HepG2 (cell line): ENCODE results near the gene CORO7. TPM values are rescaled to one million over a fixed set of nuclear protein-coding genes. Genes with fewer than 3 reads are reported as not detected.

Source experiments
- DR1 ChIP-seq: sonication (generic); formaldehyde crosslinking; IDR thresholded peaks from 2 replicates; pipeline ENCODE4 v1.8.0; 2021; ENCODE audit warnings: mild to moderate bottlenecking, missing genetic modification reagents, inconsistent platforms
- ESRRA ChIP-seq: sonication (generic); formaldehyde crosslinking; IDR thresholded peaks from 2 replicates; pipeline ENCODE4 v1.5.1; 2020; ENCODE audit warnings: mild to moderate bottlenecking, low read depth, missing genetic modification reagents
- IRF9 ChIP-seq: sonication (generic); formaldehyde crosslinking; IDR thresholded peaks from 2 replicates; pipeline ENCODE4 v1.8.0; 2022; ENCODE audit warnings: missing genetic modification reagents, mild to moderate bottlenecking, borderline replicate concordance
- KDM6A ChIP-seq: IDR thresholded peaks from 2 replicates; pipeline ENCODE4 v1.6.1; 2016; ENCODE audit warnings: low read depth
- MLXIP ChIP-seq: sonication (generic); formaldehyde crosslinking; IDR thresholded peaks from 2 replicates; pipeline ENCODE4 v1.9.0; 2021; ENCODE audit warnings: missing genetic modification reagents, borderline replicate concordance
- NRL ChIP-seq: sonication (generic); formaldehyde crosslinking; IDR thresholded peaks from 2 replicates; pipeline ENCODE4 v1.5.0; 2020; ENCODE audit warnings: missing genetic modification reagents, mild to moderate bottlenecking, moderate library complexity, borderline replicate concordance
- PPARG ChIP-seq: conservative IDR thresholded peaks from 2 replicates; pipeline ENCODE4 v1.6.1; 2016; ENCODE audit warnings: missing biosample characterization, missing genetic modification reagents
- RARA ChIP-seq: IDR thresholded peaks from 2 replicates; pipeline ENCODE4 v1.6.1; 2016; ENCODE audit warnings: missing genetic modification reagents, missing compliant biosample characterization
- SNAPC5 ChIP-seq: sonication (generic); formaldehyde crosslinking; IDR thresholded peaks from 2 replicates; pipeline ENCODE4 v1.8.1; 2023; ENCODE audit warnings: mild to moderate bottlenecking, missing genetic modification reagents, borderline replicate concordance
- STAT5B ChIP-seq: sonication (generic); formaldehyde crosslinking; IDR thresholded peaks from 2 replicates; pipeline ENCODE4 v1.4.0; 2020; ENCODE audit warnings: missing genetic modification reagents
- TSC22D2 ChIP-seq: sonication (generic); formaldehyde crosslinking; IDR thresholded peaks from 2 replicates; pipeline ENCODE4 v1.5.1; 2020; ENCODE audit warnings: missing genetic modification reagents, mild to moderate bottlenecking, borderline replicate concordance
- ZFP37 ChIP-seq: sonication (generic); formaldehyde crosslinking; IDR thresholded peaks from 2 replicates; pipeline ENCODE4 v1.4.0; 2020; ENCODE audit warnings: missing genetic modification reagents, borderline replicate concordance
- ZFX ChIP-seq: sonication (generic); formaldehyde crosslinking; IDR thresholded peaks from 2 replicates; pipeline ENCODE4 v1.4.0; 2020; ENCODE audit warnings: mild to moderate bottlenecking, low read depth, missing genetic modification reagents, moderate library complexity
- ZNF180 ChIP-seq: sonication (generic); formaldehyde crosslinking; IDR thresholded peaks from 2 replicates; pipeline ENCODE4 v1.4.0; 2020; ENCODE audit warnings: low read depth, missing genetic modification reagents, borderline replicate concordance
- polyA plus RNA-seq, 8 experiments: library from polyadenylated mRNA; depleted of rRNA in 3 of 8; stranded (reverse) in 7 of 8; unstranded in 1 of 8; fragments of >200 nt; fragmentation: Illumina TruSeq in 4 of 8; extraction: Trizol in 4 of 8; gene quantifications; 2 replicates each; pipeline versions ENCODE4 v1.2.1 to v1.2.3, GENCODE V29; 2011 to 2016; ENCODE audit warnings: low read depth in 4 of 8, missing spikeins in 1 of 8, mixed read lengths in 1 of 8; ENCODE audit not compliant: insufficient read depth in 1 of 8
- total RNA-seq, 5 experiments: library from RNA; depleted of rRNA; stranded (reverse); fragments of >200 nt; fragmentation: Illumina TruSeq; extraction: Trizol; gene quantifications; 2 replicates each; pipeline ENCODE4 v1.2.3, GENCODE V29; 2016; ENCODE audit warnings: low read depth in 1 of 5
- TF ChIP-seq, protein P1 (sequence below): sonication (generic); formaldehyde crosslinking; IDR thresholded peaks from 2 replicates; pipeline ENCODE4 v1.5.0; 2020; ENCODE audit warnings: mild to moderate bottlenecking, missing genetic modification reagents, borderline replicate concordance
- TF ChIP-seq, protein P2 (sequence below): sonication (generic); formaldehyde crosslinking; conservative IDR thresholded peaks from 2 replicates; pipeline ENCODE4 v1.8.0; 2022; ENCODE audit warnings: low read depth, missing genetic modification reagents
- TF ChIP-seq, protein P3 (sequence below): sonication (generic); formaldehyde crosslinking; IDR thresholded peaks from 2 replicates; pipeline ENCODE4 v1.5.0; 2020; ENCODE audit warnings: missing genetic modification reagents

The CORO7 gene
- total and polyA plus RNA-seq, 2 of the 13 experiments (the other 11 are each of a cell fraction or from before 2014, with no cell fraction given), result 9.9 to 14.3 TPM

GRCh38 chr16:4426021-4426684 is 9.8 kb upstream of the CORO7 start (continued):
- TF ChIP-seq, protein P1, sequence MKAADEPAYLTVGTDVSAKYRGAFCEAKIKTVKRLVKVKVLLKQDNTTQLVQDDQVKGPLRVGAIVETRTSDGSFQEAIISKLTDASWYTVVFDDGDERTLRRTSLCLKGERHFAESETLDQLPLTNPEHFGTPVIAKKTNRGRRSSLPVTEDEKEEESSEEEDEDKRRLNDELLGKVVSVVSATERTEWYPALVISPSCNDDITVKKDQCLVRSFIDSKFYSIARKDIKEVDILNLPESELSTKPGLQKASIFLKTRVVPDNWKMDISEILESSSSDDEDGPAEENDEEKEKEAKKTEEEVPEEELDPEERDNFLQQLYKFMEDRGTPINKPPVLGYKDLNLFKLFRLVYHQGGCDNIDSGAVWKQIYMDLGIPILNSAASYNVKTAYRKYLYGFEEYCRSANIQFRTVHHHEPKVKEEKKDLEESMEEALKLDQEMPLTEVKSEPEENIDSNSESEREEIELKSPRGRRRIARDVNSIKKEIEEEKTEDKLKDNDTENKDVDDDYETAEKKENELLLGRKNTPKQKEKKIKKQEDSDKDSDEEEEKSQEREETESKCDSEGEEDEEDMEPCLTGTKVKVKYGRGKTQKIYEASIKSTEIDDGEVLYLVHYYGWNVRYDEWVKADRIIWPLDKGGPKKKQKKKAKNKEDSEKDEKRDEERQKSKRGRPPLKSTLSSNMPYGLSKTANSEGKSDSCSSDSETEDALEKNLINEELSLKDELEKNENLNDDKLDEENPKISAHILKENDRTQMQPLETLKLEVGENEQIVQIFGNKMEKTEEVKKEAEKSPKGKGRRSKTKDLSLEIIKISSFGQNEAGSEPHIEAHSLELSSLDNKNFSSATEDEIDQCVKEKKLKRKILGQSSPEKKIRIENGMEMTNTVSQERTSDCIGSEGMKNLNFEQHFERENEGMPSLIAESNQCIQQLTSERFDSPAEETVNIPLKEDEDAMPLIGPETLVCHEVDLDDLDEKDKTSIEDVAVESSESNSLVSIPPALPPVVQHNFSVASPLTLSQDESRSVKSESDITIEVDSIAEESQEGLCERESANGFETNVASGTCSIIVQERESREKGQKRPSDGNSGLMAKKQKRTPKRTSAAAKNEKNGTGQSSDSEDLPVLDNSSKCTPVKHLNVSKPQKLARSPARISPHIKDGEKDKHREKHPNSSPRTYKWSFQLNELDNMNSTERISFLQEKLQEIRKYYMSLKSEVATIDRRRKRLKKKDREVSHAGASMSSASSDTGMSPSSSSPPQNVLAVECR, result peak; percentile 87
- peak; percentile 58; the same call in 1 of the 2 replicates for TF ChIP-seq SNAPC5
- TF ChIP-seq NRL, result peak; percentile 93
- peak; percentile 96 for TF ChIP-seq ZFX
- peak; percentile 43 for TF ChIP-seq RARA (CRISPR knock-in tag)
- no peak for TF ChIP-seq ZNF180 (CRISPR knock-in tag)
- TF ChIP-seq KDM6A, result 0 out of 2 replicates have a peak, but pooled peaks have one; percentile 49
- no peak for TF ChIP-seq STAT5B
- no peak for TF ChIP-seq IRF9 (CRISPR knock-in tag)
- TF ChIP-seq MLXIP (CRISPR knock-in tag), result no peak
- TF ChIP-seq, protein P2, sequence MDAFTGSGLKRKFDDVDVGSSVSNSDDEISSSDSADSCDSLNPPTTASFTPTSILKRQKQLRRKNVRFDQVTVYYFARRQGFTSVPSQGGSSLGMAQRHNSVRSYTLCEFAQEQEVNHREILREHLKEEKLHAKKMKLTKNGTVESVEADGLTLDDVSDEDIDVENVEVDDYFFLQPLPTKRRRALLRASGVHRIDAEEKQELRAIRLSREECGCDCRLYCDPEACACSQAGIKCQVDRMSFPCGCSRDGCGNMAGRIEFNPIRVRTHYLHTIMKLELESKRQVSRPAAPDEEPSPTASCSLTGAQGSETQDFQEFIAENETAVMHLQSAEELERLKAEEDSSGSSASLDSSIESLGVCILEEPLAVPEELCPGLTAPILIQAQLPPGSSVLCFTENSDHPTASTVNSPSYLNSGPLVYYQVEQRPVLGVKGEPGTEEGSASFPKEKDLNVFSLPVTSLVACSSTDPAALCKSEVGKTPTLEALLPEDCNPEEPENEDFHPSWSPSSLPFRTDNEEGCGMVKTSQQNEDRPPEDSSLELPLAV, result no peak
- no peak; the same call in 1 of the 2 replicates for TF ChIP-seq ZFP37 (CRISPR knock-in tag)
- peak; percentile 84; the same call in 1 of the 2 replicates for TF ChIP-seq ESRRA
- TF ChIP-seq, protein P3, sequence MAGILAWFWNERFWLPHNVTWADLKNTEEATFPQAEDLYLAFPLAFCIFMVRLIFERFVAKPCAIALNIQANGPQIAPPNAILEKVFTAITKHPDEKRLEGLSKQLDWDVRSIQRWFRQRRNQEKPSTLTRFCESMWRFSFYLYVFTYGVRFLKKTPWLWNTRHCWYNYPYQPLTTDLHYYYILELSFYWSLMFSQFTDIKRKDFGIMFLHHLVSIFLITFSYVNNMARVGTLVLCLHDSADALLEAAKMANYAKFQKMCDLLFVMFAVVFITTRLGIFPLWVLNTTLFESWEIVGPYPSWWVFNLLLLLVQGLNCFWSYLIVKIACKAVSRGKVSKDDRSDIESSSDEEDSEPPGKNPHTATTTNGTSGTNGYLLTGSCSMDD (CRISPR knock-in tag), result no peak
- peak; percentile 94 for TF ChIP-seq PPARG (CRISPR knock-in tag)
- peak; percentile 14; the same call in 1 of the 2 replicates for TF ChIP-seq DR1 (CRISPR knock-in tag)
- TF ChIP-seq TSC22D2, result no peak
